ENCODE measurements around the gene ARG2.

The ARG2 gene

GRCh38 chr14:67680121-67680602 is 60.4 kb downstream of the ARG2 start:
- no peak for DNase-seq (ENCODE audit: low read depth in 4 of 4, low spot score in 1 of 4)

- DNase-seq (ENCODE audit: low read depth in 4 of 4, low spot score in 1 of 4), result no peak
Measured at GRCh38 chr14:67680941-67681340, 61.2 kb downstream of the ARG2 start.

- DNase-seq (ENCODE audit: low read depth in 4 of 4, low spot score in 1 of 4), result no peak
Measured at GRCh38 chr14:67683842-67684241, 64.1 kb downstream of the ARG2 start.

- DNase-seq (ENCODE audit: low read depth in 4 of 4, low spot score in 1 of 4), result no peak
Measured at GRCh38 chr14:67690011-67690410, 70.3 kb downstream of the ARG2 start.

- DNase-seq (ENCODE audit: low read depth in 4 of 4, low spot score in 1 of 4), result peak; percentile 38 to 76 (median 53)
Measured at GRCh38 chr14:67694791-67695393, 75.2 kb downstream of the ARG2 start.

- peak; percentile 38 to 78 (median 68) for DNase-seq (ENCODE audit: low read depth in 4 of 4, low spot score in 1 of 4)
Measured at GRCh38 chr14:67695394-67695949, 75.8 kb downstream of the ARG2 start, which contains the start of gene RDH11. TSS of gene RDH11 (minus strand) at chr14:67695764. CDS start at chr14:67695703, 61 bp downstream.

GRCh38 chr14:67697006-67697405 is 77.3 kb downstream of the ARG2 start:
- no peak for DNase-seq (ENCODE audit: low read depth in 4 of 4, low spot score in 1 of 4)

GRCh38 chr14:67698179-67698578 is 78.5 kb downstream of the ARG2 start:
- no peak for DNase-seq (ENCODE audit: low read depth in 4 of 4, low spot score in 1 of 4)
